A549 (cell line): Measurements from ENCODE around the gene SLC6A6.

Experiments
- BHLHE40 ChIP-seq: IDR thresholded peaks from 2 replicates; pipeline ENCODE4 v1.6.1; 2012; ENCODE audit warnings: low read depth, low read length, inconsistent platforms
- CBX8 ChIP-seq: fragments of 200-600 bp; sonication (generic); IDR thresholded peaks from 2 replicates; pipeline ENCODE4 v1.6.1; 2016
- CEBPB ChIP-seq, 2 experiments: fragments of >200 bp in 1 of 2; sonication (Bioruptor Twin) in 1 of 2; formaldehyde crosslinking in 1 of 2; IDR thresholded peaks; 2 replicates each; pipeline ENCODE4 v1.6.1; 2012 to 2016
- EP300 ChIP-seq, 2 experiments: fragments of >200 bp; sonication (Bioruptor Twin); formaldehyde crosslinking; IDR thresholded peaks; 2 replicates in 1 of 2; 3 replicates in 1 of 2; pipeline ENCODE4 v1.6.1; 2016 to 2017
- ESRRA ChIP-seq: fragments of 150-350 bp; IDR thresholded peaks from 2 replicates; pipeline ENCODE4 v1.6.1; 2014; ENCODE audit warnings: mild to moderate bottlenecking, low read length, borderline replicate concordance
- HES2 ChIP-seq: fragments of >200 bp; sonication (Bioruptor Twin); formaldehyde crosslinking; IDR thresholded peaks from 2 replicates; pipeline ENCODE4 v1.6.1; 2016
- JUN ChIP-seq, 2 experiments: fragments of >200 bp; sonication (Bioruptor Twin); formaldehyde crosslinking; IDR thresholded peaks; 2 replicates in 1 of 2; 3 replicates in 1 of 2; pipeline ENCODE4 v1.6.1; 2016 to 2017
- KDM1A ChIP-seq: fragments of 200-600 bp; sonication (generic); IDR thresholded peaks from 2 replicates; pipeline ENCODE4 v1.6.1; 2016; ENCODE audit warnings: low read depth, mild to moderate bottlenecking
- MYC ChIP-seq: IDR thresholded peaks from 2 replicates; pipeline ENCODE4 v1.6.1; 2012; ENCODE audit warnings: mild to moderate bottlenecking, inconsistent platforms, low read length, improper control_type of control experiment, borderline replicate concordance
- NFE2L2 ChIP-seq: fragments of 150-350 bp; conservative IDR thresholded peaks from 2 replicates; pipeline ENCODE4 v1.6.1; 2014; ENCODE audit warnings: low read length
- POLR2A ChIP-seq: IDR thresholded peaks from 2 replicates; pipeline ENCODE4 v1.6.1; 2012; ENCODE audit warnings: mild to moderate bottlenecking, low read length
- ZSCAN20 ChIP-seq: fragments of 250-450 bp; sonication (Bioruptor Pico); IDR thresholded peaks from 2 replicates; pipeline ENCODE4 v1.8.0; 2022; ENCODE audit warnings: mild to moderate bottlenecking, moderate library complexity
- TF ChIP-seq, protein P1 (sequence below): fragments of >200 bp; sonication (Bioruptor Twin); formaldehyde crosslinking; IDR thresholded peaks from 3 replicates; pipeline ENCODE4 v1.5.1; 2016
- TF ChIP-seq, protein P2 (sequence below): fragments of 250-450 bp; sonication (Bioruptor Pico); IDR thresholded peaks from 2 replicates; pipeline ENCODE4 v1.5.0; 2021; ENCODE audit warnings: mild to moderate bottlenecking, moderate library complexity, borderline replicate concordance

DNA sequence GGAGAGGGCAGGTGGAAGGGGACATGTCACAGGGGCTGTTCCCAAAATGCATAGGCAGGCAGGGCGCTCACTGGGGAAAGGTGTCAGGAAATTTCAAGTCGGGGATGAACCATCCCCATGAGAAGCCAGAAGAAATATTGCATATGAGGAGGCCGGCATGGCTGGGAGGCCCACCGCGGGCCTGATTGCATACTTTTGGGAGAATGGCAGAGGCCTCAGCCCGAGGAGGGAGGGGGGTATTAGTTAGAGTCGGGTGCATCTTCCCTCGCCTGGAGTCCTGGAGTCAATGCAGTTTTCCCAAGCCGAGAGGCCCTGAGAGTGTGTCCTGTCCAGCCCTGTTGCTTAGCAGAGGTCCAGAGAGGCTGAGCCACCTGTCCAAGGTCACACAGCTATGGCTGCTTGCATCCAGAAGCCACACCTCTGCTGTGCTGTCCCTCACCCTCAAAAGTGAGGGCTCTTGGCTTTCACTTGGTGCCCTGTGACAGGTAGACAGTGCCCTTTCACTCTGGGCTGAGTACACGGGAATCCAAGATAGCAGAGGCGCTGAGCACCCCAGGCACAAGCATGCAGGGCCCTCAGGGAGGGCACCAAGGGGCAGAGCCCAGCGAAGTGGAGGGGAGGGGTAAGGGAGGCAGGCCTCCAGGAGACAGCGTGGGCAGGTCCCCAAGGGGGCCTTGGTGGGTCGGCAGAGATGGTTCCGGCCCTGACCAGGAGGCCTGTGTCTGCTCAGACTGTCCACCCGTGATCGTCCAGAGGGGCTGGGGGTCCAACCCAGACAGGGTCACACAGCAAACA lies 89.2 kb downstream of the SLC6A6 start:
- TF ChIP-seq, protein P1, sequence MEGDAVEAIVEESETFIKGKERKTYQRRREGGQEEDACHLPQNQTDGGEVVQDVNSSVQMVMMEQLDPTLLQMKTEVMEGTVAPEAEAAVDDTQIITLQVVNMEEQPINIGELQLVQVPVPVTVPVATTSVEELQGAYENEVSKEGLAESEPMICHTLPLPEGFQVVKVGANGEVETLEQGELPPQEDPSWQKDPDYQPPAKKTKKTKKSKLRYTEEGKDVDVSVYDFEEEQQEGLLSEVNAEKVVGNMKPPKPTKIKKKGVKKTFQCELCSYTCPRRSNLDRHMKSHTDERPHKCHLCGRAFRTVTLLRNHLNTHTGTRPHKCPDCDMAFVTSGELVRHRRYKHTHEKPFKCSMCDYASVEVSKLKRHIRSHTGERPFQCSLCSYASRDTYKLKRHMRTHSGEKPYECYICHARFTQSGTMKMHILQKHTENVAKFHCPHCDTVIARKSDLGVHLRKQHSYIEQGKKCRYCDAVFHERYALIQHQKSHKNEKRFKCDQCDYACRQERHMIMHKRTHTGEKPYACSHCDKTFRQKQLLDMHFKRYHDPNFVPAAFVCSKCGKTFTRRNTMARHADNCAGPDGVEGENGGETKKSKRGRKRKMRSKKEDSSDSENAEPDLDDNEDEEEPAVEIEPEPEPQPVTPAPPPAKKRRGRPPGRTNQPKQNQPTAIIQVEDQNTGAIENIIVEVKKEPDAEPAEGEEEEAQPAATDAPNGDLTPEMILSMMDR: no peak
- TF ChIP-seq CEBPB (IDR thresholded peaks at IDR 0.05) (no peak), POLR2A (no peak), HES2 (no peak), CBX8 (no peak), EP300 (IDR thresholded peaks at IDR 0.05) (no peak), JUN (IDR thresholded peaks at IDR 0.05) (no peak), ESRRA (no peak), ZSCAN20 (CRISPR knock-in tag) (no peak), MYC (no peak), NFE2L2 (no peak), BHLHE40 (no peak), KDM1A (no peak)
- TF ChIP-seq, protein P2, sequence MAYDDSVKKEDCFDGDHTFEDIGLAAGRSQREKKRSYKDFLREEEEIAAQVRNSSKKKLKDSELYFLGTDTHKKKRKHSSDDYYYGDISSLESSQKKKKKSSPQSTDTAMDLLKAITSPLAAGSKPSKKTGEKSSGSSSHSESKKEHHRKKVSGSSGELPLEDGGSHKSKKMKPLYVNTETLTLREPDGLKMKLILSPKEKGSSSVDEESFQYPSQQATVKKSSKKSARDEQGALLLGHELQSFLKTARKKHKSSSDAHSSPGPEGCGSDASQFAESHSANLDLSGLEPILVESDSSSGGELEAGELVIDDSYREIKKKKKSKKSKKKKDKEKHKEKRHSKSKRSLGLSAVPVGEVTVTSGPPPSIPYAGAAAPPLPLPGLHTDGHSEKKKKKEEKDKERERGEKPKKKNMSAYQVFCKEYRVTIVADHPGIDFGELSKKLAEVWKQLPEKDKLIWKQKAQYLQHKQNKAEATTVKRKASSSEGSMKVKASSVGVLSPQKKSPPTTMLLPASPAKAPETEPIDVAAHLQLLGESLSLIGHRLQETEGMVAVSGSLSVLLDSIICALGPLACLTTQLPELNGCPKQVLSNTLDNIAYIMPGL (CRISPR knock-in tag): no peak
